ENCODE results near the gene GNL1. TPM values are rescaled to one million over a fixed set of nuclear protein-coding genes. Genes with fewer than 3 reads are reported as not detected.

GNL1 gene
- total RNA-seq: 10 to 100 TPM; 83.4 to 83.9 TPM
- polyA plus RNA-seq: 10 to 100 TPM; 37.4 to 51.5 TPM

- H3K27ac Mint-ChIP-seq: peak within 1 kb of the TSS; percentile 97 to 100 (median 100)
- peaks cover 21 to 60% of the 10 kb centered on the region in 2 donors for H3K36me3 Mint-ChIP-seq
- Histone ChIP-seq H3K9me3 (ENCODE audit: control insufficient read depth in 1 of 2, low read length in 2 of 2) (no peaks in the 10 kb centered on the region), H3K4me1 (ENCODE audit: insufficient read depth, low read length) (peaks cover 30% of the 10 kb centered on the region), H3K27ac (ENCODE audit: low read depth, low read length) (peak within 1 kb of the TSS; percentile 96), H3K4me3 (ENCODE audit: low read length in 2 of 2) (peak within 1 kb of the TSS; percentile 79 to 99), H3K36me3 (ENCODE audit: insufficient read depth, low read length) (peaks cover 33% of the 10 kb centered on the region), H3K27me3 (ENCODE audit: insufficient read depth, low read length) (no peaks in the 10 kb centered on the region)
- H3K4me1 Mint-ChIP-seq: peaks cover 26 to 65% (median 38%) of the 10 kb centered on the region in 4 donors
- H3K9me3 Mint-ChIP-seq: peaks cover 0 to 4% (median 0%) of the 10 kb centered on the region in 8 donors
- peak; percentile 98 to 99 (median 99) for DNase-seq
- intact Hi-C loops (cut with micrococcal nuclease): loop anchor here (1.0 to 10.0 kb wide), 9 partner anchors 14 to 349 kb away; partner anchors contain the start of genes ABCF1, DHX16, GTF2H4 and HLA-E
- peak within 1 kb of the TSS; percentile 97 to 100 (median 99) for H3K4me3 Mint-ChIP-seq
- CTCF ChIA-PET (ENCODE audit: partially characterized antibody): interaction anchor here (0.6 to 21.7 kb wide), 4 partner anchors 14 to 177 kb away, joined by 3 to 416 read pairs (median 43); no protein-coding TSS in a partner anchor
- H3K27me3 Mint-ChIP-seq: peaks cover 0 to 1% of the 10 kb centered on the region in 2 donors
- POLR2A ChIA-PET (ENCODE audit: partially characterized antibody): interaction anchor here (0.7 to 8.6 kb wide), 23 partner anchors 10 to 165 kb away, joined by 3 to 133 read pairs (median 6); partner anchors contain the start of genes ABCF1, MDC1, MRPS18B and PPP1R10
Observed at GRCh38 chr6:30556066-30556905, at the start of gene GNL1. GNL1 (minus strand) TSS chr6:30556489; CDS start chr6:30556203, 286 bp downstream.

GRCh38 chr6:30603961-30604360, 47.7 kb upstream of the GNL1 start:
- Histone ChIP-seq H3K27me3 (ENCODE audit: insufficient read depth, low read length) (no peaks in the 10 kb centered on the region), H3K27ac (ENCODE audit: low read depth, low read length) (no peak overlapping the region), H3K9me3 (ENCODE audit: control insufficient read depth in 1 of 2, low read length in 2 of 2) (no peaks in the 10 kb centered on the region), H3K4me1 (ENCODE audit: insufficient read depth, low read length) (peaks cover 14% of the 10 kb centered on the region), H3K36me3 (ENCODE audit: insufficient read depth, low read length) (peaks cover 83% of the 10 kb centered on the region), H3K4me3 (ENCODE audit: low read length in 2 of 2) (no peak overlapping the region)
- intact Hi-C loops (cut with micrococcal nuclease): no loop called here
- no peaks in the 10 kb centered on the region for H3K9me3 Mint-ChIP-seq
- no peak overlapping the region for H3K4me3 Mint-ChIP-seq
- no peak for DNase-seq
- H3K27me3 Mint-ChIP-seq: no peaks in the 10 kb centered on the region
- ChIA-PET CTCF (ENCODE audit: partially characterized antibody) (interaction anchor here (0.7 kb wide), 1 partner anchor 59 kb away, joined by 3 read pairs; no protein-coding TSS in a partner anchor), POLR2A (ENCODE audit: partially characterized antibody) (interaction anchor here (1.8 to 4.7 kb wide), 2 partner anchors 11 to 61 kb away, joined by 5 to 59 read pairs; no protein-coding TSS in a partner anchor)
- peaks cover 54 to 78% of the 10 kb centered on the region in 2 donors for H3K36me3 Mint-ChIP-seq
- H3K27ac Mint-ChIP-seq: peak overlapping the region in 6 of 7 donors; percentile 6 to 64 (median 52)
- peaks cover 8 to 37% (median 27%) of the 10 kb centered on the region in 4 donors for H3K4me1 Mint-ChIP-seq

GRCh38 chr6:30601815-30602641, 45.7 kb upstream of the GNL1 start:
- Mint-ChIP-seq H3K27ac (peak overlapping the region in 4 of 7 donors; percentile 26 to 88 (median 30)), H3K4me1 (peaks cover 12 to 31% (median 23%) of the 10 kb centered on the region in 4 donors), H3K9me3 (no peaks in the 10 kb centered on the region), H3K4me3 (no peak overlapping the region), H3K27me3 (no peaks in the 10 kb centered on the region), H3K36me3 (peaks cover 44 to 68% of the 10 kb centered on the region in 2 donors)
- Histone ChIP-seq H3K4me3 (ENCODE audit: low read length in 2 of 2) (no peak overlapping the region), H3K27ac (ENCODE audit: low read depth, low read length) (no peak overlapping the region), H3K36me3 (ENCODE audit: insufficient read depth, low read length) (peaks cover 65% of the 10 kb centered on the region), H3K9me3 (ENCODE audit: control insufficient read depth in 1 of 2, low read length in 2 of 2) (no peaks in the 10 kb centered on the region), H3K4me1 (ENCODE audit: insufficient read depth, low read length) (peaks cover under 1% of the 10 kb centered on the region), H3K27me3 (ENCODE audit: insufficient read depth, low read length) (no peaks in the 10 kb centered on the region)
- CTCF ChIA-PET (ENCODE audit: partially characterized antibody): interaction anchor here (1.0 to 10.7 kb wide), 3 partner anchors 11 to 118 kb away, joined by 4 to 242 read pairs (median 233); no protein-coding TSS in a partner anchor
- no peak for DNase-seq
- intact Hi-C loops (cut with micrococcal nuclease): no loop called here
- POLR2A ChIA-PET (ENCODE audit: partially characterized antibody): interaction anchor here (0.9 to 8.5 kb wide), 9 partner anchors 9 to 120 kb away, joined by 3 to 132 read pairs (median 8); partner anchors contain the start of gene ABCF1

GRCh38 chr6:30601436-30601814, 45.1 kb upstream of the GNL1 start:
- DNase-seq: no peak
- Mint-ChIP-seq H3K9me3 (no peaks in the 10 kb centered on the region), H3K36me3 (peaks cover 39 to 62% of the 10 kb centered on the region in 2 donors), H3K27ac (peak overlapping the region in 5 of 7 donors; percentile 26 to 88 (median 36)), H3K4me3 (no peak overlapping the region), H3K4me1 (peaks cover 10 to 30% (median 21%) of the 10 kb centered on the region in 4 donors), H3K27me3 (no peaks in the 10 kb centered on the region)
- POLR2A ChIA-PET (ENCODE audit: partially characterized antibody): interaction anchor here (0.9 to 8.5 kb wide), 10 partner anchors 9 to 120 kb away, joined by 3 to 132 read pairs (median 6); partner anchors contain the start of gene ABCF1
- no peak overlapping the region for H3K4me3 ChIP-seq (ENCODE audit: low read length in 2 of 2)
- no peaks in the 10 kb centered on the region for H3K27me3 ChIP-seq (ENCODE audit: insufficient read depth, low read length)
- peaks cover 59% of the 10 kb centered on the region for H3K36me3 ChIP-seq (ENCODE audit: insufficient read depth, low read length)
- no peaks in the 10 kb centered on the region for H3K4me1 ChIP-seq (ENCODE audit: insufficient read depth, low read length)
- intact Hi-C loops (cut with micrococcal nuclease): no loop called here
- H3K27ac ChIP-seq (ENCODE audit: low read depth, low read length): no peak overlapping the region
- CTCF ChIA-PET (ENCODE audit: partially characterized antibody): interaction anchor here (1.0 to 10.7 kb wide), 4 partner anchors 10 to 129 kb away, joined by 4 to 242 read pairs (median 120); no protein-coding TSS in a partner anchor
- H3K9me3 ChIP-seq (ENCODE audit: control insufficient read depth in 1 of 2, low read length in 2 of 2): no peaks in the 10 kb centered on the region

GRCh38 chr6:30600451-30600961, 44.2 kb upstream of the GNL1 start:
- Histone ChIP-seq H3K27me3 (ENCODE audit: insufficient read depth, low read length) (no peaks in the 10 kb centered on the region), H3K9me3 (ENCODE audit: control insufficient read depth in 1 of 2, low read length in 2 of 2) (no peaks in the 10 kb centered on the region), H3K36me3 (ENCODE audit: insufficient read depth, low read length) (peaks cover 51% of the 10 kb centered on the region), H3K4me3 (ENCODE audit: low read length in 2 of 2) (no peak overlapping the region), H3K4me1 (ENCODE audit: insufficient read depth, low read length) (no peaks in the 10 kb centered on the region), H3K27ac (ENCODE audit: low read depth, low read length) (no peak overlapping the region)
- intact Hi-C loops (cut with micrococcal nuclease): no loop called here
- peaks cover 31 to 55% of the 10 kb centered on the region in 2 donors for H3K36me3 Mint-ChIP-seq
- peaks cover 7 to 26% (median 17%) of the 10 kb centered on the region in 4 donors for H3K4me1 Mint-ChIP-seq
- POLR2A ChIA-PET (ENCODE audit: partially characterized antibody): interaction anchor here (0.6 to 8.5 kb wide), 13 partner anchors 8 to 219 kb away, joined by 3 to 132 read pairs (median 6); partner anchors contain the start of genes MRPS18B and PPP1R10
- H3K27me3 Mint-ChIP-seq: no peaks in the 10 kb centered on the region
- H3K27ac Mint-ChIP-seq: peak overlapping the region in 2 of 7 donors; percentile 41 to 64
- no peak overlapping the region for H3K4me3 Mint-ChIP-seq
- no peaks in the 10 kb centered on the region for H3K9me3 Mint-ChIP-seq
- no peak for DNase-seq
- CTCF ChIA-PET (ENCODE audit: partially characterized antibody): interaction anchor here (2.1 to 10.7 kb wide), 4 partner anchors 15 to 130 kb away, joined by 8 to 242 read pairs (median 144); no protein-coding TSS in a partner anchor

GRCh38 chr6:30599625-30600324, 43.5 kb upstream of the GNL1 start:
- CTCF ChIA-PET (ENCODE audit: partially characterized antibody): interaction anchor here (1.3 to 10.7 kb wide), 6 partner anchors 14 to 131 kb away, joined by 6 to 242 read pairs (median 42); no protein-coding TSS in a partner anchor
- Histone ChIP-seq H3K27me3 (ENCODE audit: insufficient read depth, low read length) (no peaks in the 10 kb centered on the region), H3K27ac (ENCODE audit: low read depth, low read length) (no peak overlapping the region), H3K4me3 (ENCODE audit: low read length in 2 of 2) (no peak overlapping the region), H3K9me3 (ENCODE audit: control insufficient read depth in 1 of 2, low read length in 2 of 2) (no peaks in the 10 kb centered on the region), H3K4me1 (ENCODE audit: insufficient read depth, low read length) (no peaks in the 10 kb centered on the region), H3K36me3 (ENCODE audit: insufficient read depth, low read length) (peaks cover 45% of the 10 kb centered on the region)
- no peak overlapping the region for H3K4me3 Mint-ChIP-seq
- H3K27ac Mint-ChIP-seq: no peak overlapping the region
- H3K27me3 Mint-ChIP-seq: no peaks in the 10 kb centered on the region
- DNase-seq: no peak
- H3K4me1 Mint-ChIP-seq: peaks cover 9 to 24% (median 18%) of the 10 kb centered on the region in 4 donors
- POLR2A ChIA-PET (ENCODE audit: partially characterized antibody): interaction anchor here (0.9 to 8.5 kb wide), 13 partner anchors 11 to 131 kb away, joined by 3 to 132 read pairs (median 8); partner anchors contain the start of genes HLA-E, MRPS18B and PPP1R10
- intact Hi-C loops (cut with micrococcal nuclease): no loop called here
- H3K36me3 Mint-ChIP-seq: peaks cover 25 to 53% of the 10 kb centered on the region in 2 donors
- H3K9me3 Mint-ChIP-seq: no peaks in the 10 kb centered on the region
